GM12892 (cell line): ENCODE results near the gene E2F6.

ENCODE experiments used
- DNase-seq: peaks from one replicate; pipeline ENCODE4 v3.0.0; 2011; ENCODE audit not compliant: insufficient read length
- FAIRE-seq: peaks from 2 replicates; lab custom pipeline; 2011; peaks lifted over from hg19 to GRCh38; lab: Jason Lieb, UNC
- POLR2A ChIP-seq: IDR thresholded peaks from 2 replicates; pipeline ENCODE4 v1.6.1; 2011; ENCODE audit warnings: low read depth, low read length, control low read depth
- POLR2AphosphoS5 ChIP-seq: IDR thresholded peaks from 2 replicates; pipeline ENCODE4 v1.6.1; 2011; ENCODE audit warnings: low read depth, low read length, control low read depth
- TAF1 ChIP-seq: IDR thresholded peaks from 2 replicates; pipeline ENCODE4 v1.6.1; 2011; ENCODE audit warnings: low read depth, mild to moderate bottlenecking, control low read depth, low read length, borderline replicate concordance

Gene E2F6

GRCh38 chr2:11395389-11395788, 70.6 kb downstream of the E2F6 start:
- FAIRE-seq (no peak), DNase-seq (no peak)
- TF ChIP-seq POLR2AphosphoS5: no peak
- no peak for TF ChIP-seq TAF1
- TF ChIP-seq POLR2A: no peak
